GM19193 (cell line): ENCODE measurements around the gene AKAP13.

Source experiments
- POLR2A ChIP-seq: IDR thresholded peaks from 4 replicates; pipeline ENCODE4 v1.6.1; 2011; ENCODE audit not compliant: insufficient read depth, insufficient read length; ENCODE audit errors: extremely low read depth

Gene AKAP13

GRCh38 chr15:85578941-85579701 lies 198.7 kb downstream of the AKAP13 start:
- no peak for TF ChIP-seq POLR2A

GRCh38 chr15:85579957-85580694 lies 199.7 kb downstream of the AKAP13 start:
- TF ChIP-seq POLR2A, result no peak

GRCh38 chr15:85580879-85581278 lies 200.5 kb downstream of the AKAP13 start:
- no peak for TF ChIP-seq POLR2A

- TF ChIP-seq POLR2A, result no peak
Observed at GRCh38 chr15:85581495-85581894, 201.1 kb downstream of the AKAP13 start.

GRCh38 chr15:85582131-85583079 lies 202.0 kb downstream of the AKAP13 start:
- peak; percentile 42 for TF ChIP-seq POLR2A

GRCh38 chr15:85583442-85583841 lies 203.0 kb downstream of the AKAP13 start:
- TF ChIP-seq POLR2A, result no peak

GRCh38 chr15:85583923-85584390 lies 203.6 kb downstream of the AKAP13 start:
- no peak for TF ChIP-seq POLR2A

GRCh38 chr15:85584872-85585271 lies 204.5 kb downstream of the AKAP13 start:
- no peak for TF ChIP-seq POLR2A

- TF ChIP-seq POLR2A, result no peak
Observed at GRCh38 chr15:85587707-85588411, 207.5 kb downstream of the AKAP13 start.

GRCh38 chr15:85588677-85589076 lies 208.3 kb downstream of the AKAP13 start:
- no peak for TF ChIP-seq POLR2A

GRCh38 chr15:85589851-85590250 lies 209.4 kb downstream of the AKAP13 start:
- TF ChIP-seq POLR2A, result no peak

- TF ChIP-seq POLR2A, result no peak
Observed at GRCh38 chr15:85591622-85592021, 211.2 kb downstream of the AKAP13 start.

GRCh38 chr15:85592148-85592547 lies 211.7 kb downstream of the AKAP13 start:
- TF ChIP-seq POLR2A, result no peak

- no peak for TF ChIP-seq POLR2A
Observed at GRCh38 chr15:85593809-85594445, 213.5 kb downstream of the AKAP13 start.
